Astrocyte of the hippocampus (primary cell): ENCODE data around the gene SEMA5B.

Experiments used
- DNase-seq: peaks from one replicate; pipeline ENCODE4 v3.0.0; 2011; ENCODE audit warnings: low read depth, low spot score

SEMA5B gene

GRCh38 chr3:123060054-123060453, 32.5 kb upstream of the SEMA5B start:
- DNase-seq, result no peak

- DNase-seq, result no peak
These were observed 30.9 kb upstream of the SEMA5B start for GRCh38 chr3:123058505-123058904.

GRCh38 chr3:123055352-123055751, 27.8 kb upstream of the SEMA5B start:
- no peak for DNase-seq

GRCh38 chr3:123054931-123055330, 27.4 kb upstream of the SEMA5B start:
- no peak for DNase-seq

GRCh38 chr3:123054109-123054778, 26.7 kb upstream of the SEMA5B start:
- peak; percentile 54 for DNase-seq

- DNase-seq, result no peak
These were observed 25.5 kb upstream of the SEMA5B start for GRCh38 chr3:123053107-123053506.

GRCh38 chr3:123050666-123051065, 23.1 kb upstream of the SEMA5B start:
- DNase-seq, result no peak

GRCh38 chr3:123048480-123049237, 21.1 kb upstream of the SEMA5B start:
- DNase-seq, result no peak

- no peak for DNase-seq
These were observed 19.4 kb upstream of the SEMA5B start for GRCh38 chr3:123047062-123047319.

GRCh38 chr3:123046262-123047061, 18.9 kb upstream of the SEMA5B start:
- DNase-seq, result no peak

- DNase-seq, result no peak
These were observed 17.6 kb upstream of the SEMA5B start for GRCh38 chr3:123044981-123045763.

- no peak for DNase-seq
These were observed 14.8 kb upstream of the SEMA5B start for GRCh38 chr3:123042413-123042812.

- DNase-seq, result no peak
These were observed 11.6 kb upstream of the SEMA5B start for GRCh38 chr3:123039178-123039577.

GRCh38 chr3:123038751-123039150, 11.2 kb upstream of the SEMA5B start:
- DNase-seq, result no peak

- DNase-seq, result no peak
These were observed 9.4 kb upstream of the SEMA5B start for GRCh38 chr3:123037015-123037375.

GRCh38 chr3:123036352-123037014, 8.9 kb upstream of the SEMA5B start:
- DNase-seq, result no peak

GRCh38 chr3:123034996-123035395, 7.4 kb upstream of the SEMA5B start:
- no peak for DNase-seq

GRCh38 chr3:123034120-123034519, 6.6 kb upstream of the SEMA5B start:
- no peak for DNase-seq

GRCh38 chr3:123032057-123032456, 4.5 kb upstream of the SEMA5B start:
- DNase-seq, result no peak

GRCh38 chr3:123031051-123031450, 3.5 kb upstream of the SEMA5B start:
- DNase-seq, result no peak

- peak; percentile 82 for DNase-seq
These were observed 768 bp upstream of the SEMA5B start for GRCh38 chr3:123028233-123028828.
